Fibroblast of pulmonary artery (primary cell): ENCODE results near the gene TOM1L2.

Experiments used
- DNase-seq: peaks from one replicate; pipeline ENCODE4 v3.0.0-alpha.2; 2010; ENCODE audit warnings: low read depth
- H3K4me3 ChIP-seq: replicated peaks from 2 replicates; pipeline ENCODE4 v1.5.1; 2011; ENCODE audit warnings: low read depth, mild to moderate bottlenecking, control low read depth, low read length, moderate library complexity
- CTCF ChIP-seq: IDR thresholded peaks from 2 replicates; pipeline ENCODE4 v1.5.1; 2011; ENCODE audit warnings: mild to moderate bottlenecking, control low read depth, low read length, inconsistent platforms; ENCODE audit errors: missing control alignments

TOM1L2 gene

GRCh38 chr17:17983776-17984175, 11.6 kb upstream of the TOM1L2 start:
- H3K4me3 ChIP-seq, result no peak overlapping the region
- TF ChIP-seq CTCF, result no peak
- no peak for DNase-seq

GRCh38 chr17:17983376-17983775, 11.2 kb upstream of the TOM1L2 start:
- no peak for TF ChIP-seq CTCF

DNA sequence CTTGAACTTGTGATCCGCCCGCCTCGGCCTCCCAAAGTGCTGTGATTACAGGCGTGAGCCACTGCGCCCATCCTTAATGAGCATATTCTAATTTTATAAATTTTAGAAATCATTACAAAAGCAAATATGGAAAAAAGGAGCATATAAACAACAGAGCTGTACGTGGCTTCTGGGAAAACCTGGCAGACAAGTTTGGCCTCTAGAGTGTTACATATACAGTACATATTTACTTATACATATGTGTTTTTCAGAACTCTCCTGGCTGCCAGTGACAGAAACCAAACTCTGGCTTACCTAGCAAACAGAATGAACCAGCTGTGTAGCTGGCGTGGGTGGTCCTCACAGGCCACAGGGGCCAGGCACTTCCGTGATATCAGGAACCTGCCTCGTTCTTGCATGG, 10.6 kb upstream of the TOM1L2 start:
- TF ChIP-seq CTCF, result no peak
- no peak for DNase-seq
- H3K4me3 ChIP-seq, result no peak overlapping the region

More at GRCh38 chr17:17983376-17983775, 11.2 kb upstream of the TOM1L2 start:
- H3K4me3 ChIP-seq, result no peak overlapping the region
- DNase-seq, result no peak

GRCh38 chr17:17981330-17981729, 9.1 kb upstream of the TOM1L2 start:
- H3K4me3 ChIP-seq, result no peak overlapping the region
- TF ChIP-seq CTCF, result no peak
- DNase-seq, result no peak

- no peak for DNase-seq
- no peak for TF ChIP-seq CTCF
Observed at GRCh38 chr17:17979778-17980177, 7.6 kb upstream of the TOM1L2 start.

DNA sequence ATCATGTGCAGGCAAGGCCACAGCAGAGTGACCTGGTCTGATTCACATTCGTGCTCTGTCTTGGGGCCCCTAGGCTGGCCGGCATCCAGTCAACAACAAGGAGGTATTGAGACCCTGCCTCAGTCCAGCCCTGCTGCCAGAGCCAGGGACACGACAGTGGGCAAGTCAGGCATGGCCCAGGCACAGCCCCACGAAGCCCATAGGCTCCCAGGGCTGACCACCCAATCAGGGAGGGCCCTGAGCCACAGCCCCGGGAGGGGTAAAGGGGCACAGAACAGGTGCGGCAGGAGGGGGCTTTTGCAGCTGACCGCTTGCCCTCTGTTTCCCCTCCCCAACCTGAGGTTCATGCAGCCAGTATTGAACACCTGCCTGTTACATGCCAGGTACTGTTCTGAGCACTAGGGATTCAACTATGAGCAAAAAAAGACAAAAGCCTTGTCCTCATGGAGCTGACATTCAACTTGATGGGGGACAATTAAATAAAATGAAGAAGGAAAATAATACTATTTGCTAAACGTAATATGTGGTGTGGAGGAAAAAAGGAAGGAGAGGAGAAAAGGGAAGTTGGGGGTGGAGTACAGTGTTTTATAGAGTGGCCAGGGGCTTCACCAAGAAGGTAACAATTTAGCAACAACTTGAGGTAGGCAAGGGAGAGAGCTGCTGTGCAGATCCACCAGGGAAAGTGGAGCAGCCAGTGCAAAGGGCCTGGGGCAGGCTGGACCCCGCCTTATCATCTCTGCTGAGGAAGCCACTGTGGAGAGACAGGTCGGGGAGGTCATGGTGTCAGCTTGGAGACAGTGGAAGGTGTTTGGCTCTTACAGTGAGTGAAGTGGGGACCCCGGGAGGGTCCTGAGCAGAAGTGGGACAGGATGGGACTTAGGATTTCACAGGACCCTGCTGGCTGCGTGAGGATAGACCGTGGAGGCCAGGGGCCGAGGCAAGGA, 6.6 kb upstream of the TOM1L2 start:
- TF ChIP-seq CTCF, result no peak
- DNase-seq, result no peak
- no peak overlapping the region for H3K4me3 ChIP-seq

More at GRCh38 chr17:17979778-17980177, 7.6 kb upstream of the TOM1L2 start:
- H3K4me3 ChIP-seq, result no peak overlapping the region
